Karpas-422 (cell line): ENCODE data around the gene ACTN4. TPM values are rescaled to one million over a fixed set of nuclear protein-coding genes. Genes with fewer than 3 reads are reported as not detected.
"Not testable (repeated sequence)": the region's sequence is repeated elsewhere in the genome, so short reads cannot be mapped to it uniquely, and the experiment has no call there.

Experiments
- DNase-seq: peaks from one replicate; pipeline ENCODE4 v3.0.0-alpha.2; 2015
- H2AFZ ChIP-seq: fragments of 200-600 bp; sonication (generic); 2 replicates; pipeline ENCODE4 v1.6.1; 2014; ENCODE audit warnings: antibody characterized with exemption, low read length, mixed read lengths
- H3K27ac ChIP-seq: fragments of 200-600 bp; sonication (generic); 2 replicates; pipeline ENCODE4 v1.5.1; 2014; ENCODE audit warnings: mild to moderate bottlenecking, low read length, moderate library complexity
- H3K27me3 ChIP-seq: fragments of 200-600 bp; sonication (generic); 2 replicates; pipeline ENCODE4 v1.6.1; 2014; ENCODE audit warnings: low read length, mixed read lengths
- H3K36me3 ChIP-seq: fragments of 200-600 bp; sonication (generic); 2 replicates; pipeline ENCODE4 v1.6.1; 2014; ENCODE audit warnings: low read length, mixed read lengths; ENCODE audit not compliant: insufficient read depth
- H3K4me1 ChIP-seq: fragments of 200-600 bp; sonication (generic); 2 replicates; pipeline ENCODE4 v1.6.1; 2014; ENCODE audit warnings: mild to moderate bottlenecking, low read length, mixed read lengths
- H3K4me2 ChIP-seq: fragments of 200-600 bp; sonication (generic); 2 replicates; pipeline ENCODE4 v1.6.1; 2014; ENCODE audit warnings: low read length, low read depth, mild to moderate bottlenecking; ENCODE audit not compliant: poor library complexity, severe bottlenecking
- H3K4me3 ChIP-seq: fragments of 200-600 bp; sonication (generic); 2 replicates; pipeline ENCODE4 v1.5.1; 2014; ENCODE audit warnings: mild to moderate bottlenecking, antibody characterized with exemption, low read length, mixed read lengths
- H3K79me2 ChIP-seq: fragments of 200-600 bp; sonication (generic); 2 replicates; pipeline ENCODE4 v1.6.1; 2014; ENCODE audit warnings: mild to moderate bottlenecking, low read length, mixed read lengths
- H3K9ac ChIP-seq: fragments of 200-600 bp; sonication (generic); 2 replicates; pipeline ENCODE4 v1.6.0; 2014; ENCODE audit warnings: low read length
- H3K9me2 ChIP-seq: fragments of 200-600 bp; sonication (generic), shearing (Covaris generic); replicated peaks from 2 replicates; pipeline ENCODE4 v1.6.0; 2014; ENCODE audit warnings: mild to moderate bottlenecking, low read length, moderate library complexity; ENCODE audit not compliant: insufficient read depth
- H3K9me3 ChIP-seq: fragments of 300-700, 200-600 bp; sonication (generic); 2 replicates; pipeline ENCODE4 v1.6.1; 2014; ENCODE audit warnings: low read length, mixed read lengths
- H4K20me1 ChIP-seq: fragments of 200-600 bp; sonication (generic); 2 replicates; pipeline ENCODE4 v1.6.1; 2014; ENCODE audit warnings: mild to moderate bottlenecking, antibody characterized with exemption, low read length, low read depth; ENCODE audit not compliant: insufficient read depth
- total RNA-seq: library from RNA; depleted of rRNA; stranded (reverse); fragments of >200 nt; shearing (Covaris generic); gene quantifications from 2 replicates; pipeline ENCODE4 v1.2.3, GENCODE V29; 2014; ENCODE audit warnings: low replicate concordance

The ACTN4 gene
- total RNA-seq, 1 experiment from 2014 or later: 54.6 TPM

- Histone ChIP-seq H3K9me2 (no peaks in the 10 kb centered on the region), H3K4me1 (peaks cover 49% of the 10 kb centered on the region), H3K79me2 (peaks cover 66% of the 10 kb centered on the region)
Measured at GRCh38 chr19:38617764-38618589, 29.5 kb upstream of the ACTN4 start, which contains the start of gene MAP4K1. TSS of gene MAP4K1 (minus strand) at chr19:38617953. CDS start at chr19:38617895, 58 bp downstream.

GRCh38 chr19:38618590-38619360 is 28.7 kb upstream of the ACTN4 start, which contains the start of gene EIF3K:
TSS of gene EIF3K (plus strand) at chr19:38619188. CDS start at chr19:38619269, 81 bp downstream.
- no peak within 1 kb of the TSS for H2AFZ ChIP-seq
- no peaks in the 10 kb centered on the region for H3K9me3 ChIP-seq
- peaks cover 49% of the 10 kb centered on the region for H3K4me1 ChIP-seq
- peak within 1 kb of the TSS; percentile 99 for H3K27ac ChIP-seq
- DNase-seq: peak; percentile 99
- peak within 1 kb of the TSS; percentile 88 for H3K9ac ChIP-seq
- no peaks in the 10 kb centered on the region for H3K9me2 ChIP-seq
- peaks cover 32% of the 10 kb centered on the region for H3K36me3 ChIP-seq
- peak within 1 kb of the TSS; percentile 93 for H3K4me2 ChIP-seq
- H4K20me1 ChIP-seq: peaks cover 15% of the 10 kb centered on the region
- peak within 1 kb of the TSS; percentile 90 for H3K4me3 ChIP-seq
- no peaks in the 10 kb centered on the region for H3K27me3 ChIP-seq
- H3K79me2 ChIP-seq: peaks cover 59% of the 10 kb centered on the region

More at GRCh38 chr19:38617764-38618589, 29.5 kb upstream of the ACTN4 start, which contains the start of gene MAP4K1:
- peak; percentile 100 for DNase-seq
- Histone ChIP-seq H3K4me2 (peak within 1 kb of the TSS; percentile 91), H3K27me3 (no peaks in the 10 kb centered on the region), H3K9me3 (no peaks in the 10 kb centered on the region), H2AFZ (no peak within 1 kb of the TSS), H4K20me1 (peaks cover 15% of the 10 kb centered on the region), H3K27ac (peak within 1 kb of the TSS; percentile 99), H3K9ac (peak within 1 kb of the TSS; percentile 88), H3K36me3 (peaks cover 38% of the 10 kb centered on the region), H3K4me3 (peak within 1 kb of the TSS; percentile 90)

- peaks cover 43% of the 10 kb centered on the region for H3K4me1 ChIP-seq
- no peak overlapping the region for H2AFZ ChIP-seq
- peaks cover 52% of the 10 kb centered on the region for H3K79me2 ChIP-seq
Measured at GRCh38 chr19:38619361-38620174, 27.9 kb upstream of the ACTN4 start.

GRCh38 chr19:38624822-38625221 is 22.6 kb upstream of the ACTN4 start:
- H3K4me2 ChIP-seq: no peak overlapping the region
- no peak overlapping the region for H3K4me3 ChIP-seq
- H3K9me3 ChIP-seq: no peaks in the 10 kb centered on the region
- no peaks in the 10 kb centered on the region for H3K27me3 ChIP-seq
- no peak for DNase-seq
- H3K27ac ChIP-seq: no peak overlapping the region
- H2AFZ ChIP-seq: no peak overlapping the region
- H4K20me1 ChIP-seq: peaks cover 11% of the 10 kb centered on the region
- H3K9ac ChIP-seq: no peak overlapping the region
- H3K79me2 ChIP-seq: peaks cover 16% of the 10 kb centered on the region
- H3K36me3 ChIP-seq: peaks cover 25% of the 10 kb centered on the region
- no peaks in the 10 kb centered on the region for H3K9me2 ChIP-seq
- H3K4me1 ChIP-seq: peaks cover 7% of the 10 kb centered on the region

More at GRCh38 chr19:38619361-38620174, 27.9 kb upstream of the ACTN4 start:
- peak; percentile 49 for DNase-seq
- Histone ChIP-seq H3K9ac (peak overlapping the region; percentile 88), H4K20me1 (peaks cover 15% of the 10 kb centered on the region), H3K9me2 (no peaks in the 10 kb centered on the region), H3K4me3 (peak overlapping the region; percentile 90), H3K4me2 (peak overlapping the region; percentile 93), H3K27ac (peak overlapping the region; percentile 70), H3K9me3 (no peaks in the 10 kb centered on the region), H3K27me3 (no peaks in the 10 kb centered on the region), H3K36me3 (peaks cover 26% of the 10 kb centered on the region)

- H3K79me2 ChIP-seq: peaks cover 2% of the 10 kb centered on the region
- H2AFZ ChIP-seq: no peak overlapping the region
- H3K4me1 ChIP-seq: no peaks in the 10 kb centered on the region
- no peaks in the 10 kb centered on the region for H3K9me2 ChIP-seq
- peaks cover 13% of the 10 kb centered on the region for H3K36me3 ChIP-seq
- H3K27me3 ChIP-seq: no peaks in the 10 kb centered on the region
- H3K27ac ChIP-seq: no peak overlapping the region
- no peak overlapping the region for H3K4me2 ChIP-seq
- no peak overlapping the region for H3K9ac ChIP-seq
- H4K20me1 ChIP-seq: 0 out of 2 replicates have a peak, but pooled peaks cover 2% of the 10 kb centered on the region
- no peak overlapping the region for H3K4me3 ChIP-seq
- no peak for DNase-seq
- no peaks in the 10 kb centered on the region for H3K9me3 ChIP-seq
Measured at GRCh38 chr19:38626401-38626800, 21.0 kb upstream of the ACTN4 start.

- no peak overlapping the region for H3K4me3 ChIP-seq
- H4K20me1 ChIP-seq: no peaks in the 10 kb centered on the region
- no peak overlapping the region for H3K27ac ChIP-seq
- H3K36me3 ChIP-seq: peaks cover 20% of the 10 kb centered on the region
- no peaks in the 10 kb centered on the region for H3K9me3 ChIP-seq
- no peak overlapping the region for H3K4me2 ChIP-seq
- no peaks in the 10 kb centered on the region for H3K4me1 ChIP-seq
- no peak overlapping the region for H3K9ac ChIP-seq
- no peak for DNase-seq
- H2AFZ ChIP-seq: no peak overlapping the region
- no peaks in the 10 kb centered on the region for H3K9me2 ChIP-seq
- H3K27me3 ChIP-seq: no peaks in the 10 kb centered on the region
- no peaks in the 10 kb centered on the region for H3K79me2 ChIP-seq
Measured at GRCh38 chr19:38629568-38629967, 17.9 kb upstream of the ACTN4 start.

GRCh38 chr19:38631301-38631700 is 16.1 kb upstream of the ACTN4 start:
- not testable (repeated sequence) for H3K9me3 ChIP-seq, H3K4me3 ChIP-seq, H3K4me2 ChIP-seq, H3K79me2 ChIP-seq, H3K9ac ChIP-seq, H3K4me1 ChIP-seq, H3K9me2 ChIP-seq, H2AFZ ChIP-seq, DNase-seq, H4K20me1 ChIP-seq, H3K27ac ChIP-seq, H3K27me3 ChIP-seq
- peaks cover 31% of the 10 kb centered on the region for H3K36me3 ChIP-seq
